Left ventricle myocardium inferior (tissue), 1 donor: ENCODE measurements around the gene LRRC61. TPM values are rescaled to one million over a fixed set of nuclear protein-coding genes. Genes with fewer than 3 reads are reported as not detected.

Source experiments
- DNase-seq: peaks from one replicate; pipeline ENCODE4 v3.0.0-alpha.2; 2020
- H3K27ac ChIP-seq: fragments of 200-600 bp; replicated peaks from 2 replicates; pipeline ENCODE4 v1.8.0; 2021
- H3K27me3 ChIP-seq: fragments of 200-600 bp; 2 replicates; pipeline ENCODE4 v1.8.0; 2021; ENCODE audit warnings: low read depth
- H3K36me3 ChIP-seq: fragments of 200-600 bp; 2 replicates; pipeline ENCODE4 v1.8.0; 2021
- H3K4me1 ChIP-seq: fragments of 200-600 bp; 2 replicates; pipeline ENCODE4 v1.8.0; 2021
- H3K4me3 ChIP-seq: fragments of 200-600 bp; 2 replicates; pipeline ENCODE4 v1.8.0; 2021; ENCODE audit warnings: mild to moderate bottlenecking, moderate library complexity
- H3K9me3 ChIP-seq: fragments of 200-600 bp; replicated peaks from 2 replicates; pipeline ENCODE4 v1.8.0; 2021
- intact Hi-C: fragments of 100-400 bp; cut with micrococcal nuclease; formaldehyde crosslinking; loops from one replicate; pipeline ENCODE4 v1.11.0; 2022
- total RNA-seq: library from RNA; stranded (reverse); fragmentation: NEBNext Ultra II Directional; extraction: Animal tissue kit (Norgen Biotek cat#: 25700); gene quantifications from one replicate; pipeline ENCODE4 v1.2.1, GENCODE V29; 2021
- TF ChIP-seq, protein P1 (sequence below): fragments of 200-600 bp; IDR thresholded peaks from 2 replicates; pipeline ENCODE4 v1.8.0; 2021; ENCODE audit warnings: antibody characterized with exemption, mild to moderate bottlenecking, borderline replicate concordance
- donor health status: DM: no; HTN: yes; CAD: no; lungs with severe emphysema.

Gene LRRC61
- total RNA-seq, 1 donor from 2014 or later: 4.3 TPM

DNA sequence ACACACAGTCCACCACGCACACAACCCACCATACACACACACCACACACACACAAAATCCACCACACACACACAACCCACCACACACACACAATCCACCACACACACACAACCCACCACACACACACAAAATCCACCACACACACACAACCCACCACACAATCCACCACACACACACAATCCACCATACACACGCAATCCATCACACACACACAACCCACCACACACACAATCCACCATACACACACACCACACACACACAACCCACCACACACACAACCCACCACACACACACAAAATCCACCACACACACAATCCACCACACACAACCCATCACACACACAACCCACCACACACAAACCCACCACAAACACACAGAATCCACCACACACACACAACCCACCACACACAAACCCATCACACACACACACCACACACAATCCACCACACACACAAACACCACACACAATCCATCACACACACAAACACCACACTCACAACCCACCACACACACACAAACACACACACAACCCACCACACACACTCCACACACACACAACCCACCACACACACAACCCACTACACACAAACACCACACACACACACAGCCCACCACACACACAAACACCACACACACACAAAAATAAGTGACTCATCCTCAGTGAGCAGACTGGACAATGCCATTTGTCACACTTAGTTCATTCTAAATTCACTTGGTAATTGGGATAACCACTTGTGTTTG, 36.6 kb downstream of the LRRC61 start:
- peaks cover 13% of the 10 kb centered on the region for H3K4me1 ChIP-seq
- no peak overlapping the region for H3K27ac ChIP-seq
- no peaks in the 10 kb centered on the region for H3K9me3 ChIP-seq
- H3K27me3 ChIP-seq: no peaks in the 10 kb centered on the region
- H3K36me3 ChIP-seq: no peaks in the 10 kb centered on the region
- no peak for DNase-seq
- intact Hi-C loops: loop anchor here (5.0 kb wide), 1 partner anchor 63 kb away; no protein-coding TSS in a partner anchor
- TF ChIP-seq, protein P1, sequence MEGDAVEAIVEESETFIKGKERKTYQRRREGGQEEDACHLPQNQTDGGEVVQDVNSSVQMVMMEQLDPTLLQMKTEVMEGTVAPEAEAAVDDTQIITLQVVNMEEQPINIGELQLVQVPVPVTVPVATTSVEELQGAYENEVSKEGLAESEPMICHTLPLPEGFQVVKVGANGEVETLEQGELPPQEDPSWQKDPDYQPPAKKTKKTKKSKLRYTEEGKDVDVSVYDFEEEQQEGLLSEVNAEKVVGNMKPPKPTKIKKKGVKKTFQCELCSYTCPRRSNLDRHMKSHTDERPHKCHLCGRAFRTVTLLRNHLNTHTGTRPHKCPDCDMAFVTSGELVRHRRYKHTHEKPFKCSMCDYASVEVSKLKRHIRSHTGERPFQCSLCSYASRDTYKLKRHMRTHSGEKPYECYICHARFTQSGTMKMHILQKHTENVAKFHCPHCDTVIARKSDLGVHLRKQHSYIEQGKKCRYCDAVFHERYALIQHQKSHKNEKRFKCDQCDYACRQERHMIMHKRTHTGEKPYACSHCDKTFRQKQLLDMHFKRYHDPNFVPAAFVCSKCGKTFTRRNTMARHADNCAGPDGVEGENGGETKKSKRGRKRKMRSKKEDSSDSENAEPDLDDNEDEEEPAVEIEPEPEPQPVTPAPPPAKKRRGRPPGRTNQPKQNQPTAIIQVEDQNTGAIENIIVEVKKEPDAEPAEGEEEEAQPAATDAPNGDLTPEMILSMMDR: no peak
- no peak overlapping the region for H3K4me3 ChIP-seq

DNA sequence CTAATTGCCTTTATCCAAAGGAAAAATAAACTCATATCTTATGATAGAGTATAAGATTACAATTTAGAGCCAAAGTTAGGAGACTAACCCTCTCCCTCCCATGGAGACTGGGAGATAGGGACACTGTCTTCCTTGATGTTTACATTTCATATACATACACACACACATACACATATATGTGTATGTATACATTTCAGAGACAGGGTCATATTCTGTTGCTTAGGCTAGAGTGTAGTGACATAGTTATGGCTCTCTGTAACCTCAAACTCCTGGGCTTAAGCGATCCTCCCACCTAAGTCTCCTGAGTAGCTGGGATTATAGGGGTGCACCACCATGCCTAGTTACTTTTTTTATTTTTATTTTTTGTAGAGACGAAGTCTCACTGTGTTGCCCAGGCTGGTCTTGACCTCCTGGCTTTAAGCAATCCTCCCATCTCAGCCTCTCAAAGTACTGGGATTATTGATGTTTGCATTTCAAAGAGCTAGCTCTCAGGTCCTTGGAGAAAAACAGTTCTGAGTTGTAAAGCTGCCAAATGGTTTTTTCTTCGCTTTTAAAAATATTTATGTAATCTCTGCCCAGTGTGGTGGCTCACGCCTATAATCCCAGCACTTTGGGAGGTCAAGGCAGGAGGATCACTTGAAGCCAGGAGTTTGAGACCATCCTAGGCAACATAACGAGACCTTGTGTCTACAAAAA, 37.4 kb downstream of the LRRC61 start:
- intact Hi-C loops: no loop called here
- H3K4me1 ChIP-seq: peaks cover 13% of the 10 kb centered on the region
- TF ChIP-seq, protein P1: no peak
- no peaks in the 10 kb centered on the region for H3K9me3 ChIP-seq
- DNase-seq: no peak
- no peak overlapping the region for H3K27ac ChIP-seq
- H3K4me3 ChIP-seq: no peak overlapping the region
- H3K27me3 ChIP-seq: no peaks in the 10 kb centered on the region
- no peaks in the 10 kb centered on the region for H3K36me3 ChIP-seq

DNA sequence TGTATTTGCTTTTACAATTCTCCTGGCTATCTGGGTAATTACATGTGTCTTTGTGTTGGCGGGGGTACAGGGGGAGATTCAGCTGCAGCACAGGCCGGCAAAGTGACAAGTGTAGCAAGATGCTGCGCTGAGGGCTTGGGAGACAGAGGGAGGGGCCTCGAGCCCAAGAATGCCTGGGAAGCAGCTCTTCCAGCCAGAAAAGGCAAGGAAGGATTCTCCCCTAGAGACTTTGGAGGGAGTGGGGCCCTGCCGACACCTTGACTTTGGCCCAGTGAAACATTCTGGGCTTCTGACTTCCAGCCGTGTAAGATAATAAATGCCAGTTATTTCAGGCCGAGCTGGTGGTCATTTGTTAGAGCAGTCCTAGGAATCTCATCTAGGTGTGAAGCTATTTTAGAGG, 38.2 kb downstream of the LRRC61 start:
- Histone ChIP-seq H3K27me3 (no peaks in the 10 kb centered on the region), H3K9me3 (no peaks in the 10 kb centered on the region), H3K4me1 (peaks cover 13% of the 10 kb centered on the region), H3K27ac (no peak overlapping the region), H3K36me3 (no peaks in the 10 kb centered on the region), H3K4me3 (no peak overlapping the region)
- TF ChIP-seq, protein P1: no peak
- intact Hi-C loops: no loop called here
- no peak for DNase-seq

DNA sequence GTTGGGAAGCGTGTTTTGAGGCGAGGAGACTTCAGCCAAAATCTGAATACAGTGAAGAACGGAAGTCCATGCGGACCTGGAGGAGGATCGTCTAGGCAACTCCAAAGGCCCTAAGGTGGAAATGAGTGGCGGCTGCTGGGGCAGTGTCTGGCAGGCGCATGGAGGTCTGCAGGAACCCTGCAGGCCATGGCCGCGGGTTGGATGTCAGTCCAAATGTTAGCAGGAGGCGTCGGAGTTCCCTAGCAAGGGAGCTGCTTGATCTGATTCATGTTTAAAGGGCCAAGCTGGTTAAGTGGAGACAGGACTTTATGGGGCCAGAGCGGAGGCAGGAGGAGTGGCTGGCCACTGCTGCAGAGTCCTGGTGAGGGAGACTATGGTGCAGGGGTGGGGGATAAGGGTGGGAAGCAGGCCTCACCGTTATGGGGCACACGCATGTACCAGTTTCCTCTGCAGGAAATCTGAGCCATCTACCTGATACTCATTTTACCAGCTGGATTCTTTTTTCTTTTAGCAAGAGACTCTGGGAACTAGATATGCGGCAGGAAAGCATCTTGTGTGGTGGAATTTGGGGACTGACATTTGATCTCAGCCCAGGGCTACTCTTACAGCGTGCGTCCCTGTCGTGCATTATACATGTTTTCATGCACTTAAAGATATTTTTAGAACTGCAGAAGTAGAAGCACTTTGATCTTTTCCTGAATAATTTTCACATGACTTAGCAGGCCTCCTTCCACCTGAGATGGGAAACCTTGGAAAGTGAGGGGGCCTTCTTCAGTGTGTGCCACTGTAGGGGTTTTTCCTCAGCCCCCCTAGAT, 38.9 kb downstream of the LRRC61 start:
- H3K4me3 ChIP-seq: no peak overlapping the region
- no peaks in the 10 kb centered on the region for H3K27me3 ChIP-seq
- TF ChIP-seq, protein P1: no peak
- no peaks in the 10 kb centered on the region for H3K9me3 ChIP-seq
- DNase-seq: no peak
- intact Hi-C loops: no loop called here
- peaks cover 13% of the 10 kb centered on the region for H3K4me1 ChIP-seq
- no peak overlapping the region for H3K27ac ChIP-seq
- no peaks in the 10 kb centered on the region for H3K36me3 ChIP-seq

DNA sequence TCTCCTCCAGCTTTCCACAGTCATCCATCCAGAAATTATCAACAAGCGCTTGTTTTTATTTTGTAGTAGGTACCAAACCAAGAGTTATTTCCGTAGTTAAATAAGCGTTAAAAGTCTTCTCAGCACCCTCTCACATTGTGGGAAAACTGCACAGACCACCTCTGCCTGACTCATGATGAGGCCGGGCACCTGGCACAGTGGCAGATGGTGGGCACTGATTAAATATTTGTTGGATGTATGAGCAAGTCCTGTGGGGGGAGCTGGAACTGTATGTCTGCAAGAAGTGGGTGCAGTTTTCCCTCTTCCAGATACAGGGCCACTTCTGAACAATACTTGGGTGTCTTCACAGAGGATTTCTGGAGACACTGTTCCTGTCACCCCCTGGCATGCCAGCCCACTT, 40.2 kb downstream of the LRRC61 start:
- Histone ChIP-seq H3K4me1 (peaks cover 24% of the 10 kb centered on the region), H3K9me3 (no peaks in the 10 kb centered on the region), H3K27me3 (no peaks in the 10 kb centered on the region), H3K27ac (no peak overlapping the region), H3K4me3 (no peak overlapping the region), H3K36me3 (no peaks in the 10 kb centered on the region)
- no peak for DNase-seq
- intact Hi-C loops: no loop called here
- TF ChIP-seq, protein P1: no peak
